ENCODE data around the gene RAPH1.

Gene RAPH1

DNA sequence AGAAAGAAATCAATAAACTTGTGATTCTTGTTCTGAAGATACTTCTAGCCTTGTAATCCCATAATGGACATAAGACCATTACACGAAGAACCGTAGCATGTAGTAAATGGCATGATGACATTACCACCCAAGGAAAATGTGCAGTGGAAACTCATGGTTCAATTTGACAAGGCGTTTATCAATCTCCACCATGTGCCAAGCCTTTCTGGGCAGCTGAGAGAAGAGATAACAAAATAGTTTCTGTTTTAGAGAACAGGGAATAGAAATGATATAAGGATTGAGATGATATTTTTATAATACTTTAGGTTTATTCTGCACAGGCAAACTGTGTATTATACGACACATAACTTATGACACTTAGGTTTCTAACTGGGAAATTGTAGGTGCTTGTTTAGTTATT lies 187.7 kb downstream of the RAPH1 start:
- no peak for FAIRE-seq

DNA sequence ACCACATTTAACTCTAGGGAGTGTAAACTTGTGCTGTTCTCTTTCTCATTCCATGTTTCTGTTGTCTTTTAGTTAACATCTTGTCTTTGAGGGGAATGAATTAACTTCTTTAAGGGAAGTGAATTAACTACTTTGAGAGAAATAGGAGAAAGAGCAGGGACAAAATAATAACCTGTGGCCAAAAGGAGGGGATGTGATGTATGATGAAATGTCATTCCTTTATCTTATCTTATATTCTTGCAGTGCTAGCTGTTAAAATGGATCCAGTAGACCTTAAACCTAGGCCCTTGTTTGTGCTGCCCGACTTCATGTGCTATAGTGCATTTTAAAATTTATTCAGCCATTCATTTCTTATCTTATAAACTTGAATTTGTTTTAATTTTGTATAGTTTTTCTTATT lies 188.5 kb downstream of the RAPH1 start:
- FAIRE-seq, result no peak

- FAIRE-seq, result no peak
These were observed 190.4 kb downstream of the RAPH1 start for GRCh38 chr2:203344667-203345066.
